Small intestine (tissue), 7 donors: ENCODE measurements around the gene PCLO. TPM values are rescaled to one million over a fixed set of nuclear protein-coding genes. Genes with fewer than 3 reads are reported as not detected.

Experiments used
- DNase-seq, 2 donors: peaks; one replicate each; pipeline versions ENCODE4 v3.0.0 to v3.0.0-alpha.2; 2013
- FAIRE-seq: peaks from 2 replicates; lab custom pipeline; 2012; peaks lifted over from hg19 to GRCh38; lab: Jason Lieb, UNC
- H3K27ac ChIP-seq, 3 donors: one replicate each; pipeline ENCODE4 v1.5.1; 2013; ENCODE audit warnings: low read length in 2 of 3, mild to moderate bottlenecking in 2 of 3, control low read depth in 1 of 3, inconsistent platforms in 1 of 3, low read depth in 1 of 3, moderate library complexity in 1 of 3
- H3K27me3 ChIP-seq, 3 donors: one replicate each; pipeline ENCODE4 v1.6.1; 2013; ENCODE audit warnings: low read length in 3 of 3, inconsistent platforms in 1 of 3; ENCODE audit not compliant: control insufficient read depth in 3 of 3, insufficient read depth in 3 of 3
- H3K36me3 ChIP-seq, 3 donors: one replicate each; pipeline ENCODE4 v1.6.1; 2013; ENCODE audit warnings: low read length in 3 of 3, inconsistent platforms in 1 of 3, low read depth in 1 of 3, mild to moderate bottlenecking in 1 of 3, moderate library complexity in 1 of 3; ENCODE audit not compliant: control insufficient read depth in 3 of 3, insufficient read depth in 2 of 3
- H3K4me1 ChIP-seq, 3 donors: one replicate each; pipeline ENCODE4 v1.6.1; 2013; ENCODE audit warnings: low read length in 2 of 3, inconsistent platforms in 1 of 3, low read depth in 1 of 3, mild to moderate bottlenecking in 1 of 3, moderate library complexity in 1 of 3; ENCODE audit not compliant: control insufficient read depth in 3 of 3, insufficient read depth in 2 of 3
- H3K4me3 ChIP-seq, 3 donors: one replicate each; pipeline ENCODE4 v1.5.1; 2013; ENCODE audit warnings: low read length in 3 of 3, control low read depth in 1 of 3, inconsistent platforms in 1 of 3, low read depth in 1 of 3, mild to moderate bottlenecking in 1 of 3, moderate library complexity in 1 of 3
- H3K9me3 ChIP-seq, 2 donors: one replicate each; pipeline ENCODE4 v1.6.1; 2013; ENCODE audit warnings: low read depth in 1 of 2, low read length in 1 of 2; ENCODE audit not compliant: control insufficient read depth in 2 of 2, insufficient read depth in 1 of 2
- WGBS, 3 donors: extraction: QIAGEN DNeasy Blood & Tissue Kit; methylation state at CpG; one replicate each; pipeline ENCODE4 v1.1.7; 2013; 5-methylcytosine and 5-hydroxymethylcytosine counted together
- polyA plus RNA-seq, 4 donors: library from polyadenylated mRNA; stranded (reverse) in 3 of 4; unstranded in 1 of 4; fragments of 200-250 nt in 3 of 4; fragments of 120-200 nt in 1 of 4; gene quantifications; one replicate each; pipeline versions ENCODE4 v1.2.1 to v1.2.3, GENCODE V29; 2013
- donor health status: healthy with polysubstance abuse.
- donor health status: control.
- donor health status: control.
- donor health status: Bipolar disorder and iron deficiency.
- donor health status: healthy.

Gene PCLO
- polyA plus RNA-seq, 4 donors = 2.2 to 7.7 (median 3.0) TPM

- Histone ChIP-seq H3K4me1 (no peaks in the 10 kb centered on the region), H3K4me3 (no peak overlapping the region), H3K27me3 (no peaks in the 10 kb centered on the region), H3K36me3 (no peaks in the 10 kb centered on the region), H3K27ac (no peak overlapping the region), H3K9me3 (no peaks in the 10 kb centered on the region)
- no peak for DNase-seq
- FAIRE-seq = no peak
- 45 to 50% (median 48%) methylated on average over 2 of the region's 2 CpGs for WGBS, 3 donors
Observed at GRCh38 chr7:82985144-82985802, 177.4 kb downstream of the PCLO start.

DNA sequence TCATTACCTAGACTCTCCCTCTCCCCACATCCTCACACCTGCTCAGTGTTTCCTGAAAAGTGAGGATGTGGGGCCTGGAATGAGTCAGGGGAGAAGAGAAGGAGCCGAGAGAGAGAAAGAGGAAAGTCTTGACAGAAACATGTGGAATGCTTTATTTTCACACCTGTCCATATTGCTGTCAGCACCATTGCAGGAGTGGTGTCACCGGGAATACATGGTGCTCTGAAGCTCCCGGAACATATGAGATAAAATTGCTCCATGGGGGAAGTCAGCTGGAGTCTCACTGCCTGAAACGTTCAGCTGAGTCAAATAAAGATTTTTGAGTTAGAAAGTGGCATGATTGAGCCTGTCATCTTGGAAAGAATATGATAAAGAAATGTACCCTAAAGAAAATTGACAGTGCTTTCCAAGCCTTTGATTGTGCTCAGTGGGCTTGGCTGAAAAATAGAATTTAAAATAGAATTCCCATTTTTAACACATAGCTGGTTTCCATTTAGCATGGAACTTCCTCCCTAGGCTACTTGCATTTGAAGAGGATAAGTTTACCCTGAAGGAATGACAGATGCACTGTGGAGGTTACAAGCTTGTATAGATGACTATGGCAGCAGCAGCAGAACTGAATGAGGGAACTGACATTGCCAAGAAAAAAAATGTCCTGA is 182.4 kb downstream of the PCLO start:
- FAIRE-seq = no peak
- DNase-seq = no peak
- H3K36me3 ChIP-seq = no peaks in the 10 kb centered on the region
- H3K4me1 ChIP-seq = no peaks in the 10 kb centered on the region
- H3K27ac ChIP-seq = no peak overlapping the region
- no peaks in the 10 kb centered on the region for H3K9me3 ChIP-seq
- no peaks in the 10 kb centered on the region for H3K27me3 ChIP-seq
- 69 to 80% (median 77%) methylated on average over 4 of the region's 4 CpGs for WGBS, 3 donors
- no peak overlapping the region for H3K4me3 ChIP-seq

GRCh38 chr7:82975811-82976468 is 186.7 kb downstream of the PCLO start:
- WGBS, 3 donors = 76 to 97% (median 92%) methylated on average over 2 of the region's 2 CpGs
- no peaks in the 10 kb centered on the region for H3K4me1 ChIP-seq
- FAIRE-seq (no peak), DNase-seq (no peak)
- H3K9me3 ChIP-seq = no peaks in the 10 kb centered on the region
- no peak overlapping the region for H3K4me3 ChIP-seq
- H3K27ac ChIP-seq = no peak overlapping the region
- H3K36me3 ChIP-seq = no peaks in the 10 kb centered on the region
- no peaks in the 10 kb centered on the region for H3K27me3 ChIP-seq

DNA sequence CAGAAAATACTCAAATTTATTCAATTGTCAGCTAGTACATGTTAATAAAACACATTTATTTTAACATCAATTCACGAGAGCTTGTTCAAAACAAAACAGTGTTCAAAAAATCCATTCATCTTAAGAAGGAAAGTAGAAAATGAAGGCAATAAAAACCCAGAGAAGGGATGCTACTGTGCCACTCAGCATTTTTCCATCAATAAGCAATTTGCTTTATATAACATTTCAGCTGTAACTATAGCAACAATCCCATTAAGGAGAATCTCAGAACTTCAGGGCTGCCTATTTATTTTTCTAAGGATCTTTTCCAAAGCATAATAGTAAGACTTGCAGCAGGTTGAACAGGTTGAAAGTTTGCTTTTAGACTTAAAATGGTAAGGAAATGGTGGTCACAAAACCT is 190.5 kb downstream of the PCLO start:
- H3K9me3 ChIP-seq = no peaks in the 10 kb centered on the region
- 54 to 87% (median 68%) methylated on average over 1 of the region's 1 CpG for WGBS, 3 donors
- DNase-seq = no peak
- H3K27ac ChIP-seq = no peak overlapping the region
- H3K4me1 ChIP-seq = no peaks in the 10 kb centered on the region
- no peaks in the 10 kb centered on the region for H3K27me3 ChIP-seq
- no peaks in the 10 kb centered on the region for H3K36me3 ChIP-seq
- H3K4me3 ChIP-seq = no peak overlapping the region
- no peak for FAIRE-seq

- DNase-seq = no peak
Observed at GRCh38 chr7:82965088-82966036, 197.3 kb downstream of the PCLO start.

GRCh38 chr7:82964150-82964882 is 198.4 kb downstream of the PCLO start:
- no peaks in the 10 kb centered on the region for H3K27me3 ChIP-seq
- FAIRE-seq (no peak), DNase-seq (no peak)
- peaks cover 0 to 2% (median 0%) of the 10 kb centered on the region in 3 donors for H3K36me3 ChIP-seq
- 88 to 94% (median 92%) methylated on average over 1 of the region's 1 CpG for WGBS, 3 donors
- H3K4me3 ChIP-seq = no peak overlapping the region
- H3K9me3 ChIP-seq = no peaks in the 10 kb centered on the region
- H3K27ac ChIP-seq = no peak overlapping the region
- H3K4me1 ChIP-seq = no peaks in the 10 kb centered on the region

More at GRCh38 chr7:82965088-82966036, 197.3 kb downstream of the PCLO start:
- Histone ChIP-seq H3K27me3 (no peaks in the 10 kb centered on the region), H3K27ac (no peak overlapping the region), H3K9me3 (no peaks in the 10 kb centered on the region), H3K4me1 (no peaks in the 10 kb centered on the region), H3K36me3 (no peaks in the 10 kb centered on the region), H3K4me3 (no peak overlapping the region)
- FAIRE-seq = no peak
- WGBS, 3 donors = 86 to 88% (median 87%) methylated on average over 2 of the region's 2 CpGs

DNA sequence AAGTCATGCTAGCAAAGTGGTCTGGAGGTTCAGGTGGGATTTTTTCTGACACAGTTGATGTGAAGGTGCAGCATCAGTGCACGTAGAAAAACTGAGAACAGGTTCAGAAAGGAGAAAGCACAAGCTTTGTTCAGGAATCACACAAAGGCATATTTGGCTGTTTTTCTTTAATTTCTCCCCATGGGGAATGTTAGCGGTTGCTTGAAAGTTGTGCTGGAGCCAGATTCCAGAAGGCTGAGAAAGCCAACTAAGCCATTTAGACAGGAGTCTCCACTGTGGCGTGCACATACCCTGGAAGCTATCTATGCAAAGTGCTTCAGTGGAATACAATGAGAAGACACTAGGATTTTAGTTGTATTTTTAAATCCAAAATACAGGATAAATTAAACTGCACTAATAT is 201.4 kb downstream of the PCLO start:
- no peaks in the 10 kb centered on the region for H3K4me1 ChIP-seq
- FAIRE-seq (no peak), DNase-seq (no peak)
- WGBS, 3 donors = 91 to 94% (median 94%) methylated on average over 3 of the region's 3 CpGs
- H3K9me3 ChIP-seq = no peaks in the 10 kb centered on the region
- no peak overlapping the region for H3K27ac ChIP-seq
- H3K27me3 ChIP-seq = no peaks in the 10 kb centered on the region
- H3K4me3 ChIP-seq = no peak overlapping the region
- peaks cover 0 to 2% (median 0%) of the 10 kb centered on the region in 3 donors for H3K36me3 ChIP-seq
